RCC 7860 (cell line): ENCODE data around the gene CALN1.
"Not testable (repeated sequence)": the region's sequence is repeated elsewhere in the genome, so short reads cannot be mapped to it uniquely, and the experiment has no call there.

Source experiments
- DNase-seq: peaks from one replicate; pipeline ENCODE4 v3.0.0-alpha.2; 2015; ENCODE audit warnings: low spot score
- FAIRE-seq: peaks from 2 replicates; lab custom pipeline; 2012; peaks lifted over from hg19 to GRCh38; lab: Jason Lieb, UNC

Gene CALN1

GRCh38 chr7:72412121-72412618, at the start of gene CALN1:
Gene CALN1, minus strand, starts transcription at chr7:72412338.
- DNase-seq, FAIRE-seq: not testable (repeated sequence)

- no peak for FAIRE-seq
- DNase-seq = no peak
Observed at GRCh38 chr7:72453471-72453870, 41.3 kb upstream of the CALN1 start.

DNA sequence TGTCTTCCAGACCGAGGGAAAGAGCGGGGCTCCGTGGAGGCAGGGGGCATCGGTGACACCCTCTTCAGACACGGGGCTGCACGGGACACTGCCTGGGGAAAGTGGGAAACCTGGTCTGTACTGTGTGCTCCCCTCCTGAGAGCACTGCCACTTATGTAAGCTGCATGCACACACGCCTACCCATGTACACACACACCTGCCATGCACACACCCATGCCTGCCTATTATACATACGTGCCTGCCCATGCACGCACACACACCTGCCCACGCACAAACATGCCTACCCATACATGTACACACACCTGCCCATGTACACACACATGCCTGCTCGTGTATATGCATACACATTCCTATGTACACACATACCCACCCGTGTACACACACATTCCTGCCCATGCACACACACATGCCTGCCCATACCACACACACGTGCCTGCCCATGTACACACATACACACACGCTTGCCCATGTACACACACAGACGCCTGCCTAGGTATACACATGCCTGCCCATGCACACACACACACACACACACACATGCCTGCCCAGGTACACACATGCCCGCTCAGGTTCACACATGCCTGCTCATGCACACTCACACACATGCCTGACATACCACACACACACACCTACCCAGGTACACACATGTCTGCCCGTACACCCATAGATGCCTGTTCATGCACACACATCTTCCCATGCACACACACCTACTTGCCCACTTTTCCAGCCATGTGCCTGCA, 35.5 kb upstream of the CALN1 start:
- no peak for FAIRE-seq
- no peak for DNase-seq

GRCh38 chr7:72446591-72447462, 34.7 kb upstream of the CALN1 start:
- DNase-seq (no peak), FAIRE-seq (no peak)

DNA sequence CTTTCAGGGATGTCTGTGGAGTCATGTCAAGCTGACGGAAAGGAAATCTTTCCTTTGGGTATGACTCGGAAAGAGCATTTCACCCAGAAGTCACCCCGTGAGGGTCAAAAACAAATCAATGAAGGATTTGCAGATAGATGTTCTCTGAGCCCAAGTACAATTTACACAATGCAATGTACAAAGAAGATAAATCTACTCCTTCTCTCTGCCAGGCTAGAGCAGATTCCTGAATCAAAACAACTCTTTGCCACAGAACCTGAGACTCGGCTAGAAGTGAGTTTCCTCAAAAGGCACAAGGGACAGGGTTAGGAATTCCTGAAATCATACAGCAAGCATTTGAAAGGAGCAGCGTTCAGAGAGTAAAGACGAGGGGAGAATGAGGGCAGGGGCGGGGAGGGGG, 34.0 kb upstream of the CALN1 start:
- DNase-seq (no peak), FAIRE-seq (no peak)

GRCh38 chr7:72445580-72445979, 33.4 kb upstream of the CALN1 start:
- FAIRE-seq (no peak), DNase-seq (no peak)

DNA sequence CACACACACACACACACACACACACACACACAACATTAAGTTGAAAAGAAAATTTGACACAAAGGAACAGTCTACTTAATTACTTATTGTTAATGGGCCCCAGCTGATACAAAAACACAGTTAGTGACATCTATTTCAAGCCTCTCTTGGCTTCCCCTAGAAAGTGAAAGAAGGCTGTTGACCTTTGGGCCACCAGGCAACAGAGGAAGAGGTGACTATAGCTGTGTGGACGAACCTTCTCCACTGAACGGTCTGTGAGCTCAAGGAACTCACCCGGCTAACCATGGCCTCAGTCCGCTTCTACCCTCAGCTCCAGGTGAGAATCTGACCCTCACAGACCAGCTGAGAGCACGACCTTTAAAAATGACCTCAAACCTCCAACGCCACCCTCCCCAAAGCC, 32.9 kb upstream of the CALN1 start:
- DNase-seq = no peak
- FAIRE-seq = no peak

DNA sequence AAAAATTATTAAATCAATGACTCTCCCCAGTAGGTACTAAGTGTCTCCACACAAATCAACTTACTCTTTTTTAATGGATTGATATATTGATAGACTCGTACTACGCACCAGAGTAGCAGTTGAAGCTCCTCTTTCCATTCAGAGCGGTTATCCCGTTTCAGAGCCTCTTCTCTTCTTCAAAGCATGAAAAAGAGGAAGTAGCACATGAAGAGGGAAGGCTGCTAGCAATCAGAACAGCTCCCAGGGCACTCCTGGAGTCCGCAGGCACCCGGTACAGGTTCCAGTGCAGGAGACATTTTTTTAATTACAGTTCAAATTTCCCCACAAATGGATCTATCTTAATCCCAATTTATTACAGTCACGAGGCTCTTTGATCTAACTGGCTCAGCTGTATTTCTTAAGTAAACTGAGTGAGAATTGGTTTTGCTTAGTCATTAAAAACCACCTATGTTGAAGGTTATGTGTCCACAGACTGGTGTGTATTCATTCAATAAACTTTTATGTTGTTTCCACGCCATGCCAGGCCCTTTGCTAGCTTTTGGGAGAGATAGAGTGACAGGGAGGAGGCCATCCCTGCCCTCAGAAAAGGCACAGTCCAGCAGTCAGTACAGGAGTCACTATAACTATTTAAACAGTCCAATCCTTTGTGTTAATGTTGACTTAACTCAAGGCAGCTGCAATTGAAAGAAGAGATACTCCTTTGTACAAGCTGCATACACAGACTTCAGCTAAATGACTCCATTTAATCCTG, 32.1 kb upstream of the CALN1 start:
- FAIRE-seq = no peak
- DNase-seq = no peak

- no peak for FAIRE-seq
- DNase-seq = no peak
Observed at GRCh38 chr7:72441791-72442190, 29.7 kb upstream of the CALN1 start.

DNA sequence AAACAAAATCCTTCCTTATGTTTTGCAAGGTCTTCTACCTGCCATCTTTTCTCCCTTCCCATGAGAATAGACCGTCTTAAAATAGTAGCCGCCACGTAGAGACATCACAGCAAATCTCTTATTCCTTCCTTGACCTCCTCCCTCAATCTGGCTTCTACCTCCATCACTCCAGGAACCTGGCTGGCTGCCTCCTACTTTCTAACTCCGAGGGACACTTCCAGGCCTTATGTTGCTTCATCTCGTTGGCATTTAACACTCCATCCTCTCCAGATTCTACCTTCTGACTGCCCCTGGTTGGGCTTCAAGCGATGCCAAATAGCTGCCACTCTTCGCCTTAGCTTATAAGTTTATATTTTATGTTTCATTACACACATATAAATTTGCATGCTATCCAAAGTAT, 26.4 kb upstream of the CALN1 start:
- no peak for DNase-seq
- FAIRE-seq = no peak

DNA sequence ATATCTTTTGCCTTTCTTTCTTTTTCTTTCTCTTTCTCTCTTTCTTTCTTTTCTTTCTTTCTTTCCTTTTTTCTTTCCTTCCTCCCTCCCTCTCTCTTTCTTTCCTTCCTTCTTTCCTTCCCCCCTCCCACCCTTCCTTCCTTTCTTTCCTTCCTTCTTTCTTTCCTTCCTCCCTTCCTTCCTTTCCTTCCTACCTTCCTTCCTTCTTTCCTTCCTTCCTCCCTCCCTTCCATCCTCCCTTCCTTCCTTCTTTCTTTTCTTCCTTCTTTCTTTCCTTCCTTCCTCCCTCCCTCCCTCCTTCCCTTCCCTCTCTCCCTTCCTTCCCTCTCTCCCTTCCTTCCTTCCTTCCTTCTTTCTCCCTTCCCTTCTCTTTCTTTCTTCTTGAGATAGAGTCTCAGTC, 25.5 kb upstream of the CALN1 start:
- no peak for FAIRE-seq
- no peak for DNase-seq

DNA sequence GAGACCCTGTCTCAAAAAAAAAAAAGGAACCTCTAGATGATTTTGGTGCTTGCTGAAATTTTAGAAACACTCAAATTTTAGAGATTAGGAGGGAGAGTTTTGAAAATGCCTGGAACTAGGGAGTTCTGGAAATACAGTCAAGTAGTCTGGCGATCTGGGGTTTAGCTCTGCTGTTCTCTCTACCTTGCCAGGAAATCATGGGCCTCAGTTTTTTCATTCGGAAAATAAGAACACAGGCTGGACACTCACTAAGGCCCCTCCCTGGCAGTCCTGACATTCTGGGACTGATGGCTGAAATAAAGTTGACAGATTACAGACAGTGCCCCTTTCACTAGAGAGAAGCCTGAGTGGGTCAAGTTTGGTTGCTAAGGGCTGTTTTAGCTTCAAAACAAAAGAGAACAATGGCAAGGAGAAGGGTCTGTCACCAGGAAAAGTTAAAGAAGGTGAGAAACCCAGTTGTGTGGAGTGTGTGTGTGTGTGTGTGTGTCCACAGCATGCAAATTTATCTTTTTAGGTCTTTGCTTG, 25.0 kb upstream of the CALN1 start:
- FAIRE-seq (no peak), DNase-seq (no peak)

GRCh38 chr7:72435925-72436480, 23.9 kb upstream of the CALN1 start:
- FAIRE-seq (no peak), DNase-seq (no peak)

DNA sequence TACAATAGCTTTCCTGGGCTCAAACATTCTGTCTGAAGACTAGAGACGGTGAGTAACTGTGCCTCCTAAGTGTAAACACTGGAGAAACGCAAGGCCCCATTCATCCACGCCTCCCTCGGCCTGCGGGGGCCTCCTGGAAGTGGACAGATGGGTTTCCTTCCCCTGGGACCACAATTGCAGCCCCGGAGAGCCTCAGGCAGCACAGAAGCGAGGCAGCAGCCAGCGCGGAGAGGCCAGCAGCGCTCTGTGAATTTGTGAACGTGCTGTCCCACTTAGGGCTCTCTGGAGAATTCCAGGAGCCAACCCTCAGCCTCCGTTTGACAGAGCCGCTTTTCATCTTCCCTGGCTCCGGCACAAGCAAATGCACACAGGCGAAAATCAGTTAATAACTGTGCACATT, 23.2 kb upstream of the CALN1 start:
- no peak for FAIRE-seq
- no peak for DNase-seq

DNA sequence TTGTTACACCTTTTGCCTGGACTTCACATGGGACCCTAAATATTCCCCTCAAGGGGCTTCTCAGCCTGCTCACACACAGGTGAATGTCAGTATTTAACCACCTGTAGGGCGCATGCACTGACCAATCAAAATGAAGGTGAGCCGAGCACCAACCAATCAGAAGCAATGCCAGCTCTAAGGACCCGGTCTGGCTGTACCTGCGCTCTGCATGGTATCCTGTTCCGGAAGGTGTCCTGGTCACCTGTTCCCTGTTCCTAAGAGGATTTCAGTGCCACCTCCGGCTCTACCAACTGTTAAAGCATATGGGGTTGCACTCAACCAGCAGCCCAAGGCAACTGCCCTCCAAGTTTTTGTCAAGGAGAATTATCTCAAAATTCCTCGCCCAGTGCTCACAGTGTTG, 18.4 kb upstream of the CALN1 start:
- FAIRE-seq (no peak), DNase-seq (no peak)

- no peak for DNase-seq
- no peak for FAIRE-seq
Observed at GRCh38 chr7:72429316-72429715, 17.2 kb upstream of the CALN1 start.

- DNase-seq = no peak
- no peak for FAIRE-seq
Observed at GRCh38 chr7:72416846-72417245, 4.7 kb upstream of the CALN1 start.

DNA sequence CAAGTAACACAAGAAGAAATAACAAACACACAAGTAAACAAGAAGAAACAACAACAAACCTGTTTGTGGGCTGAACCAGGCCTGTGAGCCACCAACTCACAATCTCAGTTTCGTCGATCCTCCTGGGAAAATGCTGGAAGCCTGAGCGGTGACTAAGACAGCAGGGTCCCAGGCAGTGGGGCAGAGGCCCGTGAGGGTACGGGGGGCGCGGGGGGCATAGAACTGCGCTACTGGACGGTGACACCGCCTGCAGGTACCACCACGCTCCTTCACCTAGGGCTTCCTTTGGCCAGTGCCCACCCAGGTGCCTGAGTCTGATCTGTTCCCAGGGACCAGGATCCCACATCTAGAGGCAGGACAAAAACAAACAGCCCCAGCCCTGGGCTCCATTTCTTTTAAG, 3.4 kb upstream of the CALN1 start:
- no peak for DNase-seq
- no peak for FAIRE-seq

- FAIRE-seq (no peak), DNase-seq (no peak)
Observed at GRCh38 chr7:72413886-72414285, 1.7 kb upstream of the CALN1 start.

DNA sequence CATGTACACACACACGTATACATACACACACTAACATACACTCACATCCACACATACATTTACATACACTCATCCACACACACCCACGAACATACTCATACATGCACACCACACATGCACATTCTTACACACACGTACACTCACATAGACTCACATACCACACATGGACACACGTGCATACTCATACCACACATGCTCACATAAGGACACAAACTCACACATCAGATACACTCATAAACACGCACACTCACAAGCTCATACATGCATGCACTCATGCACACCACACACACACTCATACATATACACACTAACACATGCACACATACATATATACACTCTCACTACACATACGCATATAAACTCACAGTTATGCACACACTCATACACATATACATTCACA, 1.2 kb upstream of the CALN1 start:
- FAIRE-seq (no peak), DNase-seq (no peak)

- DNase-seq = no peak
- no peak for FAIRE-seq
Observed at GRCh38 chr7:72411419-72411818, 719 bp downstream of the CALN1 start.
